GM18505 (cell line): ENCODE data around the gene PRR35.

ENCODE experiments used
- ATAC-seq: cut with Tn5 transposase; IDR thresholded peaks from one replicate; pipeline ENCODE4 v1.9.1; 2021; ENCODE audit not compliant: unreplicated experiment
- POLR2A ChIP-seq: IDR thresholded peaks from 4 replicates; pipeline ENCODE4 v1.6.1; 2011; ENCODE audit warnings: borderline replicate concordance; ENCODE audit not compliant: insufficient read depth, insufficient read length; ENCODE audit errors: extremely low read depth

PRR35 gene

GRCh38 chr16:567373-568256 lies 7.4 kb downstream of the PRR35 start:
- ATAC-seq = no peak
- no peak for TF ChIP-seq POLR2A

- no peak for ATAC-seq
- no peak for TF ChIP-seq POLR2A
Observed at GRCh38 chr16:568401-569258, 8.4 kb downstream of the PRR35 start.

GRCh38 chr16:569445-570254 lies 9.5 kb downstream of the PRR35 start, which contains the start of gene PIGQ:
Gene PIGQ (plus strand): TSS chr16:569968. CDS start chr16:574075, 4,107 bp downstream.
- peak; percentile 71 for TF ChIP-seq POLR2A
- ATAC-seq = peak; percentile 59

- ATAC-seq = no peak
- TF ChIP-seq POLR2A = no peak
Observed at GRCh38 chr16:572865-573650, 12.9 kb downstream of the PRR35 start.

- TF ChIP-seq POLR2A = no peak
- ATAC-seq = no peak
Observed at GRCh38 chr16:574021-574760, 14.0 kb downstream of the PRR35 start.

- TF ChIP-seq POLR2A = no peak
- no peak for ATAC-seq
Observed at GRCh38 chr16:575354-576196, 15.4 kb downstream of the PRR35 start.

GRCh38 chr16:576197-576822 lies 16.1 kb downstream of the PRR35 start:
- ATAC-seq = no peak
- no peak for TF ChIP-seq POLR2A

- TF ChIP-seq POLR2A = no peak
- no peak for ATAC-seq
Observed at GRCh38 chr16:576823-577201, 16.6 kb downstream of the PRR35 start.

- no peak for TF ChIP-seq POLR2A
- no peak for ATAC-seq
Observed at GRCh38 chr16:577796-578195, 17.6 kb downstream of the PRR35 start.

GRCh38 chr16:578232-578869 lies 18.2 kb downstream of the PRR35 start:
- ATAC-seq = no peak
- no peak for TF ChIP-seq POLR2A

- ATAC-seq = no peak
- TF ChIP-seq POLR2A = no peak
Observed at GRCh38 chr16:578870-579405, 18.7 kb downstream of the PRR35 start.
